A549 (cell line): ENCODE measurements around the gene UGT3A2. TPM values are rescaled to one million over a fixed set of nuclear protein-coding genes. Genes with fewer than 3 reads are reported as not detected.
A peak's percentile ranks its signal among the peaks of the same experiment; 100 is the strongest.

Source experiments
- ATAC-seq, 2 experiments: fragments of 200-7000 bp in 1 of 2; fragments of >200 bp in 1 of 2; cut with Nextera tagmentation in 1 of 2; cut with Tn5 transposase in 1 of 2; 3 replicates each; pipeline versions ENCODE4 v1.8.0 to v1.9.1; 2018 to 2020; ENCODE audit warnings: mild to moderate bottlenecking in 1 of 2, moderate library complexity in 1 of 2
- CTCF ChIA-PET: fragments of 300-600 bp; sonication (Branson Sonifier 250); formaldehyde crosslinking; extraction: SDS; loops from one replicate; lab custom pipeline; 2021; ENCODE audit warnings: antibody characterized with exemption, inconsistent platforms; lab: Yijun Ruan, JAX
- POLR2A ChIA-PET: fragments of 350-600 bp; formaldehyde crosslinking; extraction: SDS; loops from one replicate; lab custom pipeline; 2021; ENCODE audit warnings: antibody characterized with exemption, inconsistent platforms; lab: Yijun Ruan, JAX
- DNase-seq, 2 experiments: peaks; one replicate each; pipeline versions ENCODE4 v3.0.0 to v3.0.0-alpha.2; 2011 to 2016; ENCODE audit warnings: low read depth in 1 of 2, low spot score in 1 of 2
- FAIRE-seq: peaks from 2 replicates; lab custom pipeline; 2011; peaks lifted over from hg19 to GRCh38; lab: Jason Lieb, UNC
- H3K27ac ChIP-seq, 2 experiments: fragments of >200 bp; sonication (Bioruptor Twin); formaldehyde crosslinking; 3 replicates each; pipeline ENCODE4 v1.5.1; 2016 to 2017
- H3K4me1 ChIP-seq: fragments of >200 bp; sonication (Bioruptor Twin); formaldehyde crosslinking; 3 replicates; pipeline ENCODE4 v1.6.1; 2016
- H3K4me2 ChIP-seq: fragments of >200 bp; sonication (Bioruptor Twin); formaldehyde crosslinking; 3 replicates; pipeline ENCODE4 v1.6.1; 2016
- H3K4me3 ChIP-seq: fragments of >200 bp; sonication (Bioruptor Twin); formaldehyde crosslinking; 3 replicates; pipeline ENCODE4 v1.5.1; 2016
- H3K9me3 ChIP-seq: fragments of >200 bp; sonication (Bioruptor Twin); formaldehyde crosslinking; 3 replicates; pipeline ENCODE4 v1.6.1; 2016
- CBX2 ChIP-seq: fragments of 200-600 bp; sonication (generic); IDR thresholded peaks from 2 replicates; pipeline ENCODE4 v1.6.1; 2016; ENCODE audit warnings: low read depth, mild to moderate bottlenecking, borderline replicate concordance
- CBX8 ChIP-seq: fragments of 200-600 bp; sonication (generic); IDR thresholded peaks from 2 replicates; pipeline ENCODE4 v1.6.1; 2016
- CTCF ChIP-seq: fragments of >200 bp; sonication (Bioruptor Twin); formaldehyde crosslinking; IDR thresholded peaks from 3 replicates; pipeline ENCODE4 v1.5.1; 2016
- EHF ChIP-seq: fragments of 250-450 bp; sonication (Bioruptor Pico); IDR thresholded peaks from 2 replicates; pipeline ENCODE4 v1.5.0; 2020; ENCODE audit warnings: mild to moderate bottlenecking
- ESRRA ChIP-seq: fragments of 150-350 bp; IDR thresholded peaks from 2 replicates; pipeline ENCODE4 v1.6.1; 2014; ENCODE audit warnings: mild to moderate bottlenecking, low read length, borderline replicate concordance
- FOSB ChIP-seq: fragments of 250-450 bp; sonication (Bioruptor Pico); IDR thresholded peaks from 2 replicates; pipeline ENCODE4 v1.5.0; 2020; ENCODE audit warnings: mild to moderate bottlenecking, moderate library complexity
- GATA3 ChIP-seq: IDR thresholded peaks from 2 replicates; pipeline ENCODE4 v1.6.1; 2012; ENCODE audit warnings: borderline replicate concordance
- HES2 ChIP-seq: fragments of >200 bp; sonication (Bioruptor Twin); formaldehyde crosslinking; IDR thresholded peaks from 2 replicates; pipeline ENCODE4 v1.6.1; 2016
- HEYL ChIP-seq: fragments of 250-450 bp; sonication (Bioruptor Pico); IDR thresholded peaks from 2 replicates; pipeline ENCODE4 v1.8.0; 2021; ENCODE audit warnings: mild to moderate bottlenecking, moderate library complexity
- JUN ChIP-seq, 2 experiments: fragments of >200 bp; sonication (Bioruptor Twin); formaldehyde crosslinking; IDR thresholded peaks; 2 replicates in 1 of 2; 3 replicates in 1 of 2; pipeline ENCODE4 v1.6.1; 2016 to 2017
- KDM1A ChIP-seq: fragments of 200-600 bp; sonication (generic); IDR thresholded peaks from 2 replicates; pipeline ENCODE4 v1.6.1; 2016; ENCODE audit warnings: low read depth, mild to moderate bottlenecking
- KDM5A ChIP-seq: fragments of 200-600 bp; sonication (generic); IDR thresholded peaks from 2 replicates; pipeline ENCODE4 v1.6.1; 2016; ENCODE audit warnings: antibody characterized with exemption, mild to moderate bottlenecking
- MAX ChIP-seq: IDR thresholded peaks from 2 replicates; pipeline ENCODE4 v1.6.1; 2012
- NFE2L2 ChIP-seq: fragments of 150-350 bp; conservative IDR thresholded peaks from 2 replicates; pipeline ENCODE4 v1.6.1; 2014; ENCODE audit warnings: low read length
- NR3C1 ChIP-seq: fragments of >200 bp; sonication (Bioruptor Twin); formaldehyde crosslinking; IDR thresholded peaks from 3 replicates; pipeline ENCODE4 v1.6.1; 2017
- POLR2A ChIP-seq: IDR thresholded peaks from 2 replicates; pipeline ENCODE4 v1.6.1; 2012; ENCODE audit warnings: mild to moderate bottlenecking, low read length
- POLR2AphosphoS2 ChIP-seq: conservative IDR thresholded peaks from 2 replicates; pipeline ENCODE4 v1.6.1; 2012; ENCODE audit warnings: low read length, improper control_type of control experiment, inconsistent platforms
- RAD21 ChIP-seq, 2 experiments: fragments of >200 bp in 1 of 2; sonication (Bioruptor Twin) in 1 of 2; formaldehyde crosslinking in 1 of 2; IDR thresholded peaks in 1 of 2; conservative IDR thresholded peaks in 1 of 2; 2 replicates in 1 of 2; 3 replicates in 1 of 2; pipeline ENCODE4 v1.6.1; 2012 to 2018; ENCODE audit warnings: inconsistent platforms in 1 of 2
- RCOR1 ChIP-seq: fragments of 150-350 bp; IDR thresholded peaks from 2 replicates; pipeline ENCODE4 v1.6.1; 2014; ENCODE audit warnings: antibody characterized with exemption, low read length, low read depth
- RNF2 ChIP-seq: fragments of 200-600 bp; sonication (generic); IDR thresholded peaks from 2 replicates; pipeline ENCODE4 v1.6.1; 2016; ENCODE audit warnings: low read depth, mild to moderate bottlenecking, antibody characterized with exemption, moderate library complexity, borderline replicate concordance
- SMC3 ChIP-seq: fragments of >200 bp; sonication (Bioruptor Twin); formaldehyde crosslinking; IDR thresholded peaks from 3 replicates; pipeline ENCODE4 v1.6.1; 2018; ENCODE audit warnings: inconsistent platforms
- TFCP2L1 ChIP-seq: fragments of 250-450 bp; sonication (Bioruptor Pico); IDR thresholded peaks from 2 replicates; pipeline ENCODE4 v1.5.0; 2021; ENCODE audit warnings: mild to moderate bottlenecking
- USF2 ChIP-seq: fragments of 450-650 bp; IDR thresholded peaks from 2 replicates; pipeline ENCODE4 v1.6.1; 2014; ENCODE audit warnings: antibody characterized with exemption
- ZNF302 ChIP-seq: fragments of 250-450 bp; sonication (Bioruptor Pico); IDR thresholded peaks from 2 replicates; pipeline ENCODE4 v1.9.0; 2021; ENCODE audit warnings: inconsistent platforms, mild to moderate bottlenecking, moderate library complexity
- WGBS: methylation state at CpG from one replicate; pipeline ENCODE4 v1.1.6; 2017; ENCODE audit errors: missing lambda C conversion rate; 5-methylcytosine and 5-hydroxymethylcytosine counted together
- polyA plus RNA-seq, 4 experiments: library from polyadenylated mRNA; depleted of rRNA in 3 of 4; stranded (reverse); fragments of >200 nt; fragmentation: RNase III in 1 of 4; extraction: RNeasy Plus Mini Kit Qiagen cat#74134 plus additional on column Dnase treatment in 1 of 4; gene quantifications; 2 replicates in 3 of 4; 3 replicates in 1 of 4; pipeline ENCODE4 v1.2.3, GENCODE V29; 2011 to 2017
- TF ChIP-seq, protein P1 (sequence below): fragments of 150-350 bp; IDR thresholded peaks from 2 replicates; pipeline ENCODE4 v1.6.1; 2014; ENCODE audit warnings: low read depth, mild to moderate bottlenecking, low read length

The UGT3A2 gene
- polyA plus RNA-seq, 2 of the 4 experiments (the other 2 are of a cell fraction): not detected

GRCh38 chr5:36079200-36079781, 12.6 kb upstream of the UGT3A2 start:
- ATAC-seq (peak; percentile 97 to 99), FAIRE-seq (peak; percentile 13), DNase-seq (peak; percentile 55 to 62)
- Histone ChIP-seq H3K27ac (no peak overlapping the region), H3K4me1 (no peaks in the 10 kb centered on the region), H3K4me2 (peak overlapping the region; percentile 37; the same call in 2 of the 3 replicates), H3K9me3 (no peaks in the 10 kb centered on the region), H3K4me3 (no peak overlapping the region)
- POLR2A ChIA-PET: interaction anchor here (1.0 kb wide), 1 partner anchor 72 kb away, joined by 3 read pairs; no protein-coding TSS in a partner anchor
- TF ChIP-seq CTCF (peak; percentile 59), RAD21 (conservative IDR thresholded peaks at IDR 0.05 in 1 of 2, IDR thresholded peaks at IDR 0.05 in 1 of 2) (peak; percentile 50 to 59; a peak in 4 of 5 replicates), CBX8 (no peak), POLR2AphosphoS2 (no peak), CBX2 (no peak), SMC3 (0 out of 3 replicates have a peak, but pooled peaks have one; percentile 30), ESRRA (no peak), TFCP2L1 (CRISPR knock-in tag) (no peak)
- TF ChIP-seq, protein P1, sequence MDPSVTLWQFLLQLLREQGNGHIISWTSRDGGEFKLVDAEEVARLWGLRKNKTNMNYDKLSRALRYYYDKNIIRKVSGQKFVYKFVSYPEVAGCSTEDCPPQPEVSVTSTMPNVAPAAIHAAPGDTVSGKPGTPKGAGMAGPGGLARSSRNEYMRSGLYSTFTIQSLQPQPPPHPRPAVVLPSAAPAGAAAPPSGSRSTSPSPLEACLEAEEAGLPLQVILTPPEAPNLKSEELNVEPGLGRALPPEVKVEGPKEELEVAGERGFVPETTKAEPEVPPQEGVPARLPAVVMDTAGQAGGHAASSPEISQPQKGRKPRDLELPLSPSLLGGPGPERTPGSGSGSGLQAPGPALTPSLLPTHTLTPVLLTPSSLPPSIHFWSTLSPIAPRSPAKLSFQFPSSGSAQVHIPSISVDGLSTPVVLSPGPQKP: no peak
- CTCF ChIA-PET: interaction anchor here (0.6 to 2.4 kb wide), 25 partner anchors 8 to 616 kb away, joined by 3 to 18 read pairs (median 4); partner anchors contain the start of gene UGT3A2
- 10% methylated on average over 10 of the region's 10 CpGs for WGBS

GRCh38 chr5:36078430-36078829, 11.7 kb upstream of the UGT3A2 start:
- DNase-seq (no peak), FAIRE-seq (no peak), ATAC-seq (no peak)
- no peak overlapping the region for H3K4me2 ChIP-seq
- H3K27ac ChIP-seq: no peak overlapping the region
- H3K4me1 ChIP-seq: no peaks in the 10 kb centered on the region
- ChIA-PET CTCF (interaction anchor here (0.6 to 2.4 kb wide), 17 partner anchors 9 to 613 kb away, joined by 3 to 18 read pairs (median 4); partner anchors contain the start of gene UGT3A2), POLR2A (no interaction called here)
- 17% methylated on average over 10 of the region's 10 CpGs for WGBS
- H3K4me3 ChIP-seq: no peak overlapping the region
- TF ChIP-seq MAX: no peak
- TF ChIP-seq RNF2: no peak
- TF ChIP-seq POLR2A: no peak
- no peak for TF ChIP-seq HES2
- no peak for TF ChIP-seq KDM1A
- TF ChIP-seq USF2: no peak
- TF ChIP-seq KDM5A: no peak
- TF ChIP-seq RCOR1: no peak
- TF ChIP-seq NR3C1: no peak
- TF ChIP-seq CBX8: no peak
- TF ChIP-seq ZNF302 (CRISPR knock-in tag): no peak
- TF ChIP-seq NFE2L2: no peak
- TF ChIP-seq HEYL (CRISPR knock-in tag): no peak
- TF ChIP-seq EHF (CRISPR knock-in tag): no peak
- no peak for TF ChIP-seq FOSB (CRISPR knock-in tag)
- no peak for TF ChIP-seq JUN (IDR thresholded peaks at IDR 0.05)
- no peak for TF ChIP-seq GATA3
- no peak for TF ChIP-seq TFCP2L1 (CRISPR knock-in tag)
- no peaks in the 10 kb centered on the region for H3K9me3 ChIP-seq
